ENCODE results near the gene KCNH1.

DNA sequence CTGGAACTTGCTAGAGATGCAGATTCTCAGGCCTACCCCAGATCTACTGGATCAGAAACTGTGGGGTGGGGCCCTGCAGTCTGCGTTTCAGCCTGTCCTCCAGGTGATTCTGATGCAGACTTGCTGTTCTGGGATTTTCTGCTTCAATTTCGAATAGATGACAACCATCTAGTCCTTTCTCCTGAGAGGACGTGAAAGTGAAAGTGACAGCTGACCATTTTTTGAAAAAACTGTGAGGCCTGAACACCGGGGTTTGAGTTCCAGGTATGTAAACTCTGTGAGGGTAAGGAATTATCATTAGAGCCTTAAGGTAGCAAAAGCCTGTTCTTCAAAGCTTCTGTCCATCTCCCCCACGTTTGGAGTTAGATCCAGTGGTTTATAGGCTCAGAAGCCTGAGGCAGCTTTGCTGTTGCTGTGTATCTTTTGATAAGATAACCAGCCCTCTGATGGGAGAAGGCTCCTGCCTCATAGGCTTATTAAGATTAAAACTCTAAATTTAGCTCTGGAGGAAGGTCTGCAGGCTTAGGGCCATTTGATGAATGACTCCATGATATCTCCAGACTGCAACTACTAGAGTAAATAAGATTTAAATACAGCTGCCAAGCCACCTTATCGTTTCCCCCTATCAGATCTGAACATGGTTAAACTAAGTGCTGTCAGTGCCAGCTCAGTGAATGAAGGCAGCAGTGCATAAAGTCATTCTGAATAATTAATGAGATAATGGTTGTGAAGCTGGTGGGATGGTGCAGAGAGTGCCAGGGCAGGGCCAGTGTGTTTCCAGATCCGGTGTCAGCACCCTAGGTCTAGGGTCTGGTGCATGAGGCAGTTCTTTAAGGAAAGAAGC is 470.0 kb downstream of the KCNH1 start:
- no peak for TF ChIP-seq POLR2A (IDR thresholded peaks at IDR 0.05)
- TF ChIP-seq, protein P1, sequence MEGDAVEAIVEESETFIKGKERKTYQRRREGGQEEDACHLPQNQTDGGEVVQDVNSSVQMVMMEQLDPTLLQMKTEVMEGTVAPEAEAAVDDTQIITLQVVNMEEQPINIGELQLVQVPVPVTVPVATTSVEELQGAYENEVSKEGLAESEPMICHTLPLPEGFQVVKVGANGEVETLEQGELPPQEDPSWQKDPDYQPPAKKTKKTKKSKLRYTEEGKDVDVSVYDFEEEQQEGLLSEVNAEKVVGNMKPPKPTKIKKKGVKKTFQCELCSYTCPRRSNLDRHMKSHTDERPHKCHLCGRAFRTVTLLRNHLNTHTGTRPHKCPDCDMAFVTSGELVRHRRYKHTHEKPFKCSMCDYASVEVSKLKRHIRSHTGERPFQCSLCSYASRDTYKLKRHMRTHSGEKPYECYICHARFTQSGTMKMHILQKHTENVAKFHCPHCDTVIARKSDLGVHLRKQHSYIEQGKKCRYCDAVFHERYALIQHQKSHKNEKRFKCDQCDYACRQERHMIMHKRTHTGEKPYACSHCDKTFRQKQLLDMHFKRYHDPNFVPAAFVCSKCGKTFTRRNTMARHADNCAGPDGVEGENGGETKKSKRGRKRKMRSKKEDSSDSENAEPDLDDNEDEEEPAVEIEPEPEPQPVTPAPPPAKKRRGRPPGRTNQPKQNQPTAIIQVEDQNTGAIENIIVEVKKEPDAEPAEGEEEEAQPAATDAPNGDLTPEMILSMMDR (IDR thresholded peaks at IDR 0.05): no peak
